GM12872 (cell line): ENCODE data around the gene EVA1B.

Source experiments
- CTCF ChIP-seq: IDR thresholded peaks from 3 replicates; pipeline ENCODE4 v1.5.1; 2011; ENCODE audit warnings: low read depth, mild to moderate bottlenecking, low read length, moderate library complexity; ENCODE audit not compliant: insufficient read depth

The EVA1B gene

GRCh38 chr1:36284061-36284460, 39.4 kb downstream of the EVA1B start:
- TF ChIP-seq CTCF, result no peak

DNA sequence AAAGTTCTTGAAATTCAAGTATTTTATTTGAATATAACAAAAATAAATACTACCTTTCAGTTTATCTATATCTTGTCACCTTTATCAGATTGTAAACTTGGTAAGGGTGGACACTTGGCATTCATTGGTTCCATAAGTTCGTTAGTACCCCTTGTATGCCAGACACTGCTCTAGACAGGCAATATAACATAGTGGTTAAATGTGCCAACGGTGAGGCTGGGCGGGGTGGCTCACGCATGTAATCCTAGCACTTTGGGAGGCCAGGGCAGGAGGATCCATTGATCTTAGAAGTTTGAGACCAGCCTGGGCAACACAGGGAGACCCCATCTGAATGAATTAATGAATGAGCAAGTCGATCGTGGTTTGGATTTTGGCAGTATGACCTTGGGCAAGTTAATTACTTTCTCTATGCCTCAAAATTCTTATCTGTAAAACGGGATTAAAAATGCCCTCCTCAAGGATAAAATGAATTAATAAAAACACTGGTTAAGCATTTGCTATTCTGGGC, 43.6 kb downstream of the EVA1B start:
- TF ChIP-seq CTCF, result no peak

GRCh38 chr1:36279110-36279788, 44.2 kb downstream of the EVA1B start:
- TF ChIP-seq CTCF, result no peak

DNA sequence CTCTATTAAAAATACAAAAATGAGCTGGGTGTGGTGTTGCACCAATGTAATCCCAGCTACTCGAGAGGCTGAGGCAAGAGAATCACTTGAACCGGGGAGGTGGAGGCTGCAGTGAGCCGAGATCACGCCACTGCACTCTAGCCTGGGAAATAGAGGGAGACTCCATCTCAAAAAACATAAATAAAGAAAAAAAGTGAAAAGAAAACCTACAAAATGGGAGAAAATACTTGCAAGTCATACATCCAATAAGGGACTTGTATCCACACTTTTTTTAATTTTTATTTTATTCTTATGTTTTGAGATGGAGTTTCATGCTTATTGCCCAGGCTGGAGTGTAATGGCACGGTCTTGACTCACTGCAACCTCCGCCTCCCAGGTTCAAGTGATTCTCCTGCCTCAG, 46.8 kb downstream of the EVA1B start:
- TF ChIP-seq CTCF, result no peak

DNA sequence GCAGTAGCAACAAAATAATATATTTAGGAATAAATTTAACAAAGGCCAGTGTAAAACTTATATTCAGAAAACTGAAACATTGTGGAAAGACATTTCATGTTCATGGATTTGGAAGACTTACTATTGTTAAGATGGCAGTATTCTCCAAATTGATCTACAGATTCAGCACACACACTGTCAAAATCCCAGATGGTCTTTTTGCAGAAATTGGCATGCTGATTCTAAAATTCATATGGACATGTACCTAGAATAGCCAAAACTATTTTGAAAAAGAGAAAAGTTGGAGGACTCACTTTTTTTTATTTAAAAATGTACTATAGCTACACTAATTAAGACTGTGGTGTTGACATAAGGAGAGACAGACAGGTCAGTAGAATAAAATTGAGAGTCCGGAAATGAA, 49.2 kb downstream of the EVA1B start:
- no peak for TF ChIP-seq CTCF

- TF ChIP-seq CTCF, result no peak
Measured at GRCh38 chr1:36273024-36273423, 50.4 kb downstream of the EVA1B start.
